CD4-positive, alpha-beta T cell treated with Interleukin-2 at 100 ng/mL for 4 hours (primary cell): ENCODE data around the gene LOXL1.
A peak's percentile ranks its signal among the peaks of the same experiment; 100 is the strongest.

Source experiments
- DNase-seq: peaks from one replicate; pipeline ENCODE4 v3.0.0-alpha.2; 2020; ENCODE audit warnings: low spot score

Gene LOXL1, protein sequence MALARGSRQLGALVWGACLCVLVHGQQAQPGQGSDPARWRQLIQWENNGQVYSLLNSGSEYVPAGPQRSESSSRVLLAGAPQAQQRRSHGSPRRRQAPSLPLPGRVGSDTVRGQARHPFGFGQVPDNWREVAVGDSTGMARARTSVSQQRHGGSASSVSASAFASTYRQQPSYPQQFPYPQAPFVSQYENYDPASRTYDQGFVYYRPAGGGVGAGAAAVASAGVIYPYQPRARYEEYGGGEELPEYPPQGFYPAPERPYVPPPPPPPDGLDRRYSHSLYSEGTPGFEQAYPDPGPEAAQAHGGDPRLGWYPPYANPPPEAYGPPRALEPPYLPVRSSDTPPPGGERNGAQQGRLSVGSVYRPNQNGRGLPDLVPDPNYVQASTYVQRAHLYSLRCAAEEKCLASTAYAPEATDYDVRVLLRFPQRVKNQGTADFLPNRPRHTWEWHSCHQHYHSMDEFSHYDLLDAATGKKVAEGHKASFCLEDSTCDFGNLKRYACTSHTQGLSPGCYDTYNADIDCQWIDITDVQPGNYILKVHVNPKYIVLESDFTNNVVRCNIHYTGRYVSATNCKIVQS

DNA sequence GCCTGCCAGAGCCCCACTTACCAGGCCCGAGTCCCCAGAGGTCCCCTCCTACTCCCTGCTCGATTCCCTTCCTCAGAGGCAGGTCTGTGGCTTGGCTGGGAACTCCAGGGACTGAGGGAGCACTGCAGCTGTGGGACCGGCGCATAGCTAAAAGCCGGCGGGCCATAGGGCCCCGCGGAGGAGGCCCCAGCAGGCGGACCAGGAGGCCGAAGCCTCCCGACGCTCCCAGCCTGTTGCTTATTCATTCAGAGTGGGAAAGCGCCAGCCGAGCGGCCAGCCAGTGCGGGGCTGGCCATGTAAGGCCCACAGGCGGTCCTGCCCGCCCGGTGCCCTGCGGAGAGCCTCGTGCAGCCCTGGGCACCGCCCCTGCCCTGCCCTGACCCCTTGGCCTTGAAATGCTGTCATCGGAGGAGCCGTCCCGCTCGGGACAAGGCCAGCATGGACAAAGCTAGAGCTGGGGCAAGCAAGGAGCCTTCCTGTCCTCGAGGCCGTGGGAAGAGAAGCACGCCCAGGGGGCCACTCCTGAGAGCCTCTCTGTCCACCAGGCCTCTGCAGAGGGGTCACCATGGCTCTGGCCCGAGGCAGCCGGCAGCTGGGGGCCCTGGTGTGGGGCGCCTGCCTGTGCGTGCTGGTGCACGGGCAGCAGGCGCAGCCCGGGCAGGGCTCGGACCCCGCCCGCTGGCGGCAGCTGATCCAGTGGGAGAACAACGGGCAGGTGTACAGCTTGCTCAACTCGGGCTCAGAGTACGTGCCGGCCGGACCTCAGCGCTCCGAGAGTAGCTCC, at the start of gene LOXL1:
TSS of gene LOXL1 (plus strand) at position 244 of the 784 bp plus-strand sequence. CDS start at position 566, 322 bp downstream.
- no peak for DNase-seq

DNA sequence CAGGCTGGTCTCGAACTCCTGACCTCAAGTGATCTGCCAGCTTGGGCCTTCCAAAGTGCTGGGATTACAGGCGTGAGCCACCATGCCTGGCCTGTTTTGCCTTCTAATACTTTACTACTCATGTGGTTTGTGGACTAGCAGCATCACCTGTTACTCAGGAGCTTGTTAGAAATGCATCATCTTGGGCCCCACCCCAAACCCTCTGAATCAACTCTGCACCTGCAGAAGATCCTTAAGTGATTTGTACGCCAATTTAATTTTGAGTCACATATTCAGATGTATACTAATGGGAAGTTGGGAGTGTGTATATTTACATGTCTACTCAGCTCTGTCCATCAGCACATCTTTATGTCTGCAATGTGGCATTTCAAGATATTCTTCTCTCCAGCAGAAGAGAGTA, 46.8 kb upstream of the LOXL1 start:
- no peak for DNase-seq

DNA sequence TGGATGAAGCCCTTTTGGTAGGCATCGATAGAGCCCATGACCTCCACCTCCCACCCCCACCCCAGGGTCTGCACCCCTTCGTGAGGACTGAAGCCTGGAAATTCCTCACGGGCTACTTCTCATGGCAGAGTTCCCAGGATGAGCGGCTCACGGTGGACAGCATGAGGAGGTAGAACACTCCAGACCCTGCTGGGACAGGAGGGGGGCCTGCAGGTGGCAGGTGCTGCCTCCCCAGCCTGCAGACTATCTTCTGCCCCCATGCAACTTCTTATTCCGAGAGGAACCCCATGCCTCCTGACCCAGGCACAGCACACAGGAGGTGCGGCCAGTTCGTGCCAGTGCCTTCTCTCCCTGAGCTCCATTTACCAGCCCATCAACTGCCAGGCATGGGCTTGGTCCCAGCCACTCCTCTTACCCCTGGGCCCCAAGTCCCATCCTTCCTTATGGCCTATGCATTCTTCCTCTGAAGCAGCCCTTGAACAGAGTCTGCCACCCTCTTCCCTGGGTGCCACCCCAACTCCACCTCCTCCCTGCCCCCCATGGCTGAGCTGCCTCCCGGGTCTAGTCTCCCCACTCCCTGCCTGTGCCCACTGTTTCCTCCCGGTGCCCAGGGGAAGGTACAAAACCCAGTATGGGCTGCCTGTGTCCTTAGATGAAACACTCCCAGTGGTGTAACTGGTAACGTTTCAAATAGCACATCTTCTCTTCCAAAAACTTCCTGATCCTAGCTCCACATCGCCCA, 44.5 kb upstream of the LOXL1 start:
- DNase-seq = no peak

DNA sequence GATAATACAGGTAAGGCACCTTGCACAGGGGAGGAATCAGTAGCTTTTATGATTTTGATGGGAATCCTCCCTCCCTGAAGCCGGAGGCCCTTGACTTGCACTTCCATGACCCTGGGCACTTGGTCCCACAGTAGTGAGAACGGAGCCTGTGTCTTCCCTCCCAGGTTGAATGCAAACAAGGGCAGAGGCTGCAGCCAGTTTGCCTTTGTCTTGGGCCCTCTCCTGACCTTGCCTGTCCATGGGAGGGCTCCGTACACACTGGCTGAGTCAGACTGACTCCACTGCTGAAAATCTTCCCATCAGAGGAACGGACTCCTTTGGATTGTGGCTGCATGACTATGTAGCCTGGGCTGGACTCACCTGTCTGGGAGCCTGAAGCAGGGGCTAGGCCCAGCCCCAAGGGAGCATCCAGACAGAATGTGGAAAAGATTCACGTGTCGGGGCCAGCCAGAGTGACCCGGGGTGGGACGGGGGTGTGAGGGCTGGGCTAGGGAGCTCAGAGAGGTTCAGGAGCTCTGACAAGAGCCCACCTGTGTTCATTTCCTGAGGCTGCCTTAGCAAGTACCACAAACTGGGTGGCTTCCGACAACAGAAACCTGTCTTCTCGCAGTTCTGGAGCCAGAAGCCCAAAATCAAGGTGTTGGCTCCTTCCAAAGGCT, 43.4 kb upstream of the LOXL1 start:
- no peak for DNase-seq

DNA sequence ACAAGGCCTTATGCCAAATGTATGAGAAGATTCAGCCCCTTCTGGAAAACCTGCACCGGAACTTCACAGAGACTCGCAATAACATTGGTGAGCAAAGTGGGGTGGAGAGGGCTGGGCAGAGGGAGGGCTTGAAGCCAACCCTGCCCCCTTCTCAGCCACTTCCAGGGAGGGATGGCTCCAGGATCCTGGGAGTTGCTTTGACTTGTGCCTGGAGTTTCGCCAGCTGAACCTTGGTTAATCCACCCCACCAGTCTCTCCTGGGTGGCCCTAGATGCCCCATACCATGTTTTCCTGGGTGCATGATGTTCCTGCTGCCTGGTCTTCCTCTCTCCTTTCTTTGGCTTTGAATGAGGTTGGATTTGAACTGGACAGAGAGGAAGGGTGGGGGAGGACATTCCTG, 42.1 kb upstream of the LOXL1 start:
- no peak for DNase-seq

DNA sequence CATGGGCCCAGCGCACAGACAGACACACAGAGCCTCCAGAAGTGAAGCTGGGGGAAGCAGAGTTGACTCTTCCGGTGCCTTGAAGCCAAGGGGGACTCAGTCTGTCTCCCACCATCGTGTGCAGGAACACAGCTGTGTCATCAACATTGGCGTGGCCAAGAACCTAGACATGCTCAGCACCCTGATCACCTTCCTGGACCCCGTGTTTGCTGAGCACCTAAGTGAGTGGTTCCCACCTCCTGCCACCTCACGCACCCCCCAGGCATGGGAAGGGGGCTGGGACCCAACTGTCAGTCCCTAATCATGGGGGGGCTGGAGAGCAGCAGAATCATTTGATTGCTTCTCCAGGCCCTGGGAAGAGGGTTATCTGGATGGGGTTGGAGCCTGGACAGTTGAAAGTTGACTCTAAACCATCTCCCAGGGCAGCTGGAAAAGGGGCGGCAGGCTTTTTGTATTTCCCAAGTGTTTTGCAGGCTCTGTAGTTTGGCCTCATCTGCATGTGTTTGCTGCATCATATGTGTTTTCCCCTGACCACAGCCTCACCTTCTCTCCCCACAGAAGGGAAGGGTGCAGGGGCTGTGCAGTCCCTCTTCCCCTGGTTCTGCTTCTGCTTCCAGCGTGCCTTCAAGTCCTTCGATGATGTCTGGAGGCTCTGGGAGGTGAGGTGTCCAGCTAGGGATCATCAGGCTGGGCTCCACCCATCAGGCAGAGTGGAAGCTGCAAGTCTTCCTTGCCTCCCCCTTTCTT, 40.1 kb upstream of the LOXL1 start:
- DNase-seq = no peak

DNA sequence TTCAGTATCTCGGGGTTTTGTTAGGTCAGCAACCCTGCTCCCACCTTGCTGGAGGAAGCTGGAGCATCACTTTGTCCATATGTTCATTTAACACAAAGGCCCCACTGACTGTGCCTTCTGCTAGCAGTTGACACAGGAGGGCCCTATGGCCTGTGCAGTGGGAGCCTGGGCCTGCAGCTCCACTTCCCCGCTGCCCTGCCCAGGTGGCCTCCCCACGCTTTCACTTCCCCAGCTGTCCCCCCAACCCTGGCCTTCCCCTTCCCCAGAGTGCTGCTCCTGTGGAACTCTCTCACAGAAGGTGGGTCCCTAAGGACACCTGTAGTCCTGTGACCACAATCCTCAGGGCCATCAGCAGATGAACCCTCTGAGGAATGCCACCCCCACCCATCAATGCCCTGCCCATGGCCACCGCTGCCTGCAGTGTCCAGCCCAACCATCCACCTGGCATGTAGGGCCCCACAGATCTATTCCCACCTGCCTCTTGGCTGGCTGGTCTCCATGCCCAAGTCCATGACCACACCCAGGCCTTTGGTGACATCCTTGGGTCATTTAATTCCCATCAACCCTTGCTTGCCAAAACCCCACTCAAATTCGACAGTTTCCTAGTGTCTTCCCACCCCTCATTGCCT, 39.4 kb upstream of the LOXL1 start:
- DNase-seq = no peak

DNA sequence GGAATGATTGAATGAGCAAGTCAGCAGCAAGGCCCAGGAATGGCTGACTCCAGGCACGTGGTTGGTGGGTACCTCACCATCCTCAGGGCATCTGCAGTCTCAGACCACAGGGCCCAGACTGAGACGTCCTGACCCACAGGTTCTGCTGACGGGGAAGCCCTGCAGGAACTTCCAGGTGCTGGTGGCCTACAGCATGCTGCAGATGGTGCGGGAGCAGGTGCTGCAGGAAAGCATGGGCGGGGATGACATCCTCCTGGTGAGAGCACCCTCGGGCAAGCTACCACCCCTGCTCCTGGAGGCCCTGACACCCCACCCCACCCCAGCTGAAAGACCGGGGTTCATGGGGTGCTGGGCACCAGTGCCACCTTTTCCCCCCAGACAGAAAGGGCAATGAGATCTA, 38.8 kb upstream of the LOXL1 start:
- no peak for DNase-seq

DNA sequence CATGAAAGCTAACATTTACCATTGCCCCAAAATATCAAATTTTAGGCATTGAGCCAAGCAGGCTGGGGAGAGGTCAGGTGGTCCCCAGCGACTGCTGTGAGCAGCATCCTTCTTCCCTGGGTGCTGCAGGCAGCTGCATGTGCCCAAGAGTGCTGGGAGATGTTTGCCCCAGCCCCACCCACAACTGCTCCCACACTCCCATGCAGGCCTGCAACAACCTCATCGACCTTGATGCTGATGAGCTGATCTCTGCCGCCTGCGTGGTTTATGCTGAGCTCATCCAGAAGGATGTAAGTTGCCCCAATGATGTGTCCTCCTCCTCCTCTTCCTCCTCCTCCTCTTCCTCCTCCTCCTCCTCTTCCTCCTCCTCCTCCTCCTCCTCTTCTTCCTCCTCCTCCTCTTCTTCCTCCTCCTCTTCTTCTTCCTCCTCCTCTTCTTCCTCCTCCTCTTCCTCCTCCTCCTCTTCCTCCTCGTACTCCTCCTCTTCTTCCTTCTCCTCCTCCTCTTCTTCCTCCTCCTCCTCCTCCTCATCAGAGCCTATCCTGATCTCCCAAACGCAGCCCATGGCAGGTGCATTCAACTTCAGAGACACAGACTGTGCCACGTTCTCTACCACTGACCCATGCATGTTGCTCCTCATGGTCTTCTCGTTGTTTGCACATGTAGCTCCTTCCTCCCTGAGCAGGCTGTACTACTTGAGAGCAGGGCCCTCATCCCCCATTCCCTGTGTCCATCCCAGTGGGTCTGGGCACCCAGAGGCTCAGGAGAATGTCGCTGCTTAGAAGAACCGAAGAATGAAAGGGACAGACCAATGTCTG, 37.8 kb upstream of the LOXL1 start:
- no peak for DNase-seq

DNA sequence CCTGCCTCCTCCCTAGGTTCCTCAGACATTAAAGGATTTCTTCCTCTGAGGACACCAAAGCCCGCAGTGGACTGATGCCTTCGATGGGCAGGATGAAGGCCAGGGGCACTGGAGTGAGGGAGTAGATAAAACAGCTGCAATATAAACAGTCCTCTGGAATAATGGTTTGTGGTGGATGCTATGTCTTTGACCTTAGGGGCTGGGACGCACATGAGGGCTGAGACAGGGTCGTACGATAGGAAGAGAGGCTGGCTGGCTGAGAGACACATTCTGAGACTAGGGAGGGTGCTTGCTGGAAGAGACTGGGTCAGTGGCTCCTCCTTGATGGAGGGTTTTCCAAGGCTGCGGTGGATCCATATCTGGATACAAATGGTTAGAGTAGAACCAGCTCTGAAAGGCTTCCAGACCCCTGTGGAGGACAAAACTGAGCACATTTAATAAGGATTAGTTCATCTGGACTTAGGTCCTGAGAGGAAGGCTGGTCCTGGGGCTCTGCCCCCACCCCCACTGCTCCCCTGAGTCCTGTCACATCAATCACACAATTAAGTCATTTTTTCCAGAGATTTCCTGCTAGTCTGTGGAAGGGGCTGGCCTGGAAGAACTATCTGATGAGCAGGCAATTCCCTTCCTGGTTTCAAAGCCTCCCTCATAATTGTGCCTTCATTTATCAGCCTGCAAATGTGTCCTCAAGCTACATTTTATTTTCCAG, 37.1 kb upstream of the LOXL1 start:
- no peak for DNase-seq

DNA sequence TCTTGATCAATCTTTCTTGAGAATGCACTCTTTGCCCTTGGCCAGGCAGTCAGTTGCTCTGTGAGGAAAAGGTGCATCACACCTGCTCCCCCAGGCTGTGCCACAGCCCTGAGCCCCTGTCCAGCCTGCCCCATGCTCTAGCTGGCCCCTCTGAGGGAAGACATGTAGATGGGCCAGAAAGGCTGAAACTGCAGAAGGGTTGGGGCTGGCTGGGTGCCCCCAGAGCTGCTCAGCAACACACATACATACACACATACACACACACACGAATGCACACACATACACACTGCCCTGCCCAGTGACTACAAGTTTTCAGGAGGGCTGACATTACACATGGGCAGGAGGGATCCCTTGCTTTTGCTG, 36.5 kb upstream of the LOXL1 start:
- DNase-seq = no peak

DNA sequence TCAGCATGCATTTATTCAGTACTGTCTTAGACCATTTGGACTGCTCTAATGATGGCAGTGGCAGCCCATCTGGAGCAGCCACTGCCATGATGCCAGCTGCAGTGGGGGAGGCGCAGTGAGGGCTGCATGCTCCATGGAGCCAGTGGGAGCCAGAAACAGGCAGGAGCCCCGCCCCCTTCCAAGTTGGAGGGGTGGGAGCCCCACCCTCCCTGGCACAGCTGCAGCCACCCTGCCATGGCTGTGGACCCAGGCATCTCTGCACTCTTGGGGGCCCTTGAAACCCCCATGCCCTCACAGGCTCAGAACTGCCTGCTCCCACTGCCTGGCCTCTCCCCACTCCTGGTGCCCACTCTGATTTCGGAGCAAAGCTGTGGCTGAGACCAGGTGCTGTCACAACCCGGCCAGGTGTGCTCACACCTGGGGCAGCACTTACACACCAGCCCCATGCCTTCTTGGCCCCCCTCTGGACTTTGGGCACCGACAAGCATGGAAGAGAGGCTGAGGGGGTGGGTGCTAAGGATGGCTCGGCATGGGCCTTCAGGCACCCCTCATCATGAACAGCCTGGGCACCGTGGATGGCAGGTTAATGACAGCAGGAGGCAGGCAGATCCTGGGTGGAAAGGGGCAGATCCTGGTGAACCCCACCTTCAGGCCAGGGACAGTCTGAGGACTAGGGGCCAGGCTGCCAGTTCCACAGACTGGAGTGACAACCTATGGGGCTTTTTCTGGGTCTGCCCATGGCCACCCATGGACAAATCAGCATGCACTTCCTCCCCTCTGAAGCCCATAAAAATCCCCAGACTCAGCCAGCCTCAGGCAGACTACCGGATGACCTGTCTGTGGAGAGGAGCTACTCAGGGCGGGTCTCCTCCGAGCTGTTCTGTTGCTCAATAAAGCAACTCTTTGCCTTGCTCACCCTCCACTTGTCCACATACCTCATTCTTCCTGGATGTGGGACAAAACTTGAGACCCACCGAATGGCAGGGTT, 34.6 kb upstream of the LOXL1 start:
- no peak for DNase-seq

DNA sequence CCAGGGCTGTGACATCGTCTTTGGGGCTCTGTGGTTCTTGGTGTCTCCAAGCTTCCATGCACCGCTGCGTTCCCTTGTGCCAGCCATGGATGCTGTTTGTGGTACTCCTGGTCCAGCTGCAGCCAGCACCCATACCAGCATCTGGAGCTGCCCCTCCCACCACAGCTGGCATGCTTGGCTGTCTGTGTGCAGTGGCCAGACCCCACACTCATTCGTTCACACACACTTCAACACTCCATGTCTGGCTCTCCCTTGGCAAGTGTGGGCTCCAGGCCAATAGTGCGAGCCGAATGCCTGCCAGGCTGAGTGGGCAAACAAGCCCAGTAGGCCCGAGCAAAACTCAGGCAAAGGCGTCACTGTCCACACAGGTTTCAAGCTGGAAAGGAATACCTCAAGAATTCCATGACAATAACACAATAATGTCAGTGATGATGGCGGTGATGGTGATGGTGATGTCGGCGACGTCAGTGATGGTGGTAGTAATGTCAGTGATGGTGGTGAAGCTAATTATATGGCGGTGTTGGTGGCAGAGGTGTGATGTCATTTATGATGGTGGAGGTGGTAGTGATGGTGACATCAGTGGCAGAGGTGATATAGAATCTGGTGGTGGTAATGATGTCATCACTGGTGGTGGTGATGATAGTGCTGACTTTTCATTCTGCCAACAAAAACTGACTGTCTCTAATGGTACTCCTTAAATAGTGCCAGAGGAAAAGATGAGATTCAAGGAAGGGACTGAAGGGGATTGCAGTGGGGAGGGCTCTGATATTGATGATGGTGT, 33.6 kb upstream of the LOXL1 start:
- no peak for DNase-seq

DNA sequence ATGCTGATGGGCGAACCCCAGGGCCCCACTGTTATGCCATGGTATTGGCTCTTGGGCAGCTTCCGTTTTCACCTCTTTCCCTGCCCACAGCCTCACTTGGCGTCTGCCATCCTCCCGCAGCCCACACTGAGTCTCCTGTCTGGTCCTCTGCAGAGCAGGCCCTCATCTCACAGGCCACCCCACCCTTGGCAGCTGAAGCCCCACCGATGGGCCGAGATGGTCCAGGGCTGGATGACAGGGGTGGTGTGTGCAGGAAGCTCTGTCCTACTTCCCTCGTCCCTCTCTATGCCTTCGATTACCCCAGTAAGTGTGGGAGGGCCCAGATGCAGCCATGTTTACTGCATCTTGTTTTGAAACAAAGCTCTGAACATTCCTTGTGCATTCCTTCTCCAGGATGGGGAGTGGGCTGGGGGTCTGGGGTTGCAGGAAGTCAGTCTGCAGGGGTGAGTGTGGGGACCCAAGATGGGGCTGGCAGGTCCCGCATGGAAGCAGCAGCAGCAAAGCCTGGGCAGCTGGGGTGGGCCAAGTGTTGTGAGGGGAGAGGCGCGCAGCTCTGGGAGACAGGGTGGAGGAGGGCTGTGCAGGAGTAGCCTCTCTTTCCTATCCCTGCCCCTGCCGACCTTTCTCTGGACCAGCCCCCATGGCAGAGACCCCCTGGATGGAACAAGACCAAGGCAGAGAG, 32.0 kb upstream of the LOXL1 start:
- DNase-seq = no peak

DNA sequence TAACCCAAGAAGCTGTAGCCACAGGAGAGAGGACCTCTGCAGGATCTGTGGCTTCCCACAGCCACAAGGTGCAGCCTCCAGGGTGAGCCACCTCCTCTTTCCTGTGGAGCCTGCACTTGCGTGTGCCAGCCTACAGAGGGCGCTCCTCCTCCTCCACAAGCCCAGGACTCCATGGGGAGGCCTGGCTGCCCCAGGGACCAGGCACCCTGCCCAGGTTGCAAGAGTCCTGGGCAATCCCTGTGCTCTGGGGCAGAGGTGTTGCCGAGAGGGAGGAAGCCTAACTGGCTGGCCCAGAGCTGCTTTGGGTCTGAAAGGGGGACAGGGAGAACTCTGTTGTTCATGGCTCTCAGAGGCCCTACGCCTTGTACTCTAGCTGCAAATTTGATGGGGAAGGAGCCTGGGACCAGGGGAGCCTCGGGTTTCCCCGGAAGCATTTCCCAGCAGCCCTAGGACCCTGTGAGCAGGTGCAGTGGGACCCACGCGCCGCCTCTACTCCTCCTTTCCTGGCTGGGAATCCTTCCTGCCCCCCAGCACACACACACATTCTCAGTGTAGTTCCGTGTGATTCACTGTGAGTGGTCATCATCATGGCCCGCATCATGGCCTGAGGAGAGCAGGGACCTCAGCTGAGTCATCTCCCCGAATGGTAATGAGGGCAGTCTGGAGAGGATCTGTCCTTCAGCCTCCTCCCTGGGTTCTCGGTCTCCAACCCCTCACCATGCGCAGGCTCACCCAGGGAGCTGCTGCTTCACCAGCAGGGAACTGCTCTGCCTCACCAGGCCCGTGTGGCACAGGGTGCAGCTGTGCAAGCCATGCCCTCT, 28.6 kb upstream of the LOXL1 start:
- peak; percentile 52 for DNase-seq
